K562 (cell line): ENCODE results near the gene NRARP. TPM values are rescaled to one million over a fixed set of nuclear protein-coding genes. Genes with fewer than 3 reads are reported as not detected.

Experiments
- BCOR ChIP-seq: fragments of 450-650 bp; IDR thresholded peaks from 2 replicates; pipeline ENCODE4 v1.6.1; 2016
- DACH1 ChIP-seq: fragments of 450-650 bp; IDR thresholded peaks from 2 replicates; pipeline ENCODE4 v1.6.1; 2018; ENCODE audit not compliant: partially characterized antibody
- ELK1 ChIP-seq: sonication (generic); formaldehyde crosslinking; IDR thresholded peaks from 2 replicates; pipeline ENCODE4 v1.8.1; 2022; ENCODE audit warnings: missing genetic modification reagents
- FUS ChIP-seq: fragments of 200-400 bp; formaldehyde crosslinking; optimal IDR thresholded peaks from 2 replicates; pipeline ENCODE3; 2017; ENCODE audit warnings: low read depth, low read length
- GABPB1 ChIP-seq: sonication (generic); formaldehyde crosslinking; IDR thresholded peaks from 2 replicates; pipeline ENCODE4 v1.8.0; 2022; ENCODE audit warnings: mild to moderate bottlenecking, missing genetic modification reagents
- HDAC1 ChIP-seq, 2 experiments: fragments of 450-650 bp; IDR thresholded peaks; 2 replicates each; pipeline ENCODE4 v1.6.1; 2016 to 2017; ENCODE audit warnings: inconsistent platforms in 1 of 2, mild to moderate bottlenecking in 1 of 2, moderate library complexity in 1 of 2
- IRF2 ChIP-seq: sonication (generic); formaldehyde crosslinking; IDR thresholded peaks from 2 replicates; pipeline ENCODE4 v1.8.1; 2022; ENCODE audit warnings: mild to moderate bottlenecking, missing genetic modification reagents
- MGA ChIP-seq: fragments of 450-650 bp; IDR thresholded peaks from 2 replicates; pipeline ENCODE4 v1.6.1; 2016; ENCODE audit warnings: mild to moderate bottlenecking, moderate library complexity
- SNIP1 ChIP-seq: fragments of 450-650 bp; IDR thresholded peaks from 2 replicates; pipeline ENCODE4 v1.7.1; 2017; ENCODE audit warnings: low read depth, mild to moderate bottlenecking
- U2AF1 ChIP-seq: fragments of 200-400 bp; formaldehyde crosslinking; optimal IDR thresholded peaks from 2 replicates; pipeline ENCODE3; 2017; ENCODE audit warnings: mild to moderate bottlenecking, low read depth, low read length, moderate library complexity
- ZBTB17 ChIP-seq: fragments of 450-650 bp; formaldehyde crosslinking; IDR thresholded peaks from 2 replicates; pipeline ENCODE4 v1.4.0; 2020; ENCODE audit warnings: mild to moderate bottlenecking
- ZBTB9 ChIP-seq: fragments of 450-650 bp; formaldehyde crosslinking; IDR thresholded peaks from 2 replicates; pipeline ENCODE4 v1.4.0; 2020; ENCODE audit warnings: mild to moderate bottlenecking, moderate library complexity
- ZNF121 ChIP-seq: sonication (generic); formaldehyde crosslinking; conservative IDR thresholded peaks from 2 replicates; pipeline ENCODE4 v1.8.0; 2022; ENCODE audit warnings: missing genetic modification reagents
- ZNF436 ChIP-seq: fragments of 250-450, 450-650 bp; sonication (Bioruptor Pico); formaldehyde crosslinking; IDR thresholded peaks from 2 replicates; pipeline ENCODE4 v1.7.0; 2020; ENCODE audit warnings: mild to moderate bottlenecking
- ZNF551 ChIP-seq: fragments of 250-450 bp; sonication (Bioruptor Pico); IDR thresholded peaks from 2 replicates; pipeline ENCODE4 v1.5.0; 2021; ENCODE audit warnings: mild to moderate bottlenecking, moderate library complexity
- polyA plus RNA-seq, 8 experiments: library from polyadenylated mRNA; depleted of rRNA in 4 of 8; stranded (reverse) in 5 of 8; unstranded in 3 of 8; fragments of >200 nt; fragmentation: Nextera tagmentation in 2 of 8; fragmentation: Illumina TruSeq in 1 of 8; extraction: Ambion mirVana in 2 of 8; extraction: Trizol in 1 of 8; gene quantifications; 2 replicates each; pipeline versions ENCODE4 v1.2.1 to v1.2.3, GENCODE V29; 2011 to 2014; ENCODE audit warnings: inconsistent platforms in 1 of 8, missing spikeins in 1 of 8
- total RNA-seq, 7 experiments: library from RNA; depleted of rRNA in 6 of 7; stranded (reverse); fragments of >200 nt in 6 of 7; fragmentation: Illumina TruSeq in 2 of 7; extraction: Trizol in 2 of 7; gene quantifications; 2 replicates each; pipeline versions ENCODE4 v1.2.1 to v1.2.3, GENCODE V29; 2011 to 2021; ENCODE audit warnings: low replicate concordance in 1 of 7

Gene NRARP
- total and polyA plus RNA-seq, 9 of the 15 experiments (the other 6 are each of a cell fraction or from before 2014, with no cell fraction given), result 2.0 to 24.5 (median 7.2) TPM; not detected in 2

- TF ChIP-seq ZNF121 (CRISPR knock-in tag), result no peak
- no peak for TF ChIP-seq SNIP1
- TF ChIP-seq BCOR, result peak; percentile 93
- no peak for TF ChIP-seq FUS
- TF ChIP-seq ZBTB17 (CRISPR knock-in tag), result no peak
- TF ChIP-seq ZNF551 (CRISPR knock-in tag), result no peak
- TF ChIP-seq DACH1, result peak; percentile 44
- peak; percentile 19; the same call in 1 of the 2 replicates for TF ChIP-seq GABPB1 (CRISPR knock-in tag)
- no peak for TF ChIP-seq MGA
- no peak for TF ChIP-seq IRF2 (CRISPR knock-in tag)
- TF ChIP-seq U2AF1, result no peak
- no peak for TF ChIP-seq ZBTB9 (CRISPR knock-in tag)
- TF ChIP-seq ZNF436, result peak; percentile 95
- no peak for TF ChIP-seq HDAC1 (IDR thresholded peaks at IDR 0.05)
- TF ChIP-seq ELK1 (CRISPR knock-in tag), result no peak
These were observed 48.1 kb downstream of the NRARP start (continued) for GRCh38 chr9:137253717-137254623.
